Activated naive CD4-positive, alpha-beta T cell treated with Interleukin-2 at 50 U/mL for 16 hours (primary cell): ENCODE results near the gene CAMTA1.
"Not testable (repeated sequence)": the region's sequence is repeated elsewhere in the genome, so short reads cannot be mapped to it uniquely, and the experiment has no call there.

Experiments used
- DNase-seq: peaks from one replicate; pipeline ENCODE4 v3.0.0-alpha.2; 2020

CAMTA1 gene

DNA sequence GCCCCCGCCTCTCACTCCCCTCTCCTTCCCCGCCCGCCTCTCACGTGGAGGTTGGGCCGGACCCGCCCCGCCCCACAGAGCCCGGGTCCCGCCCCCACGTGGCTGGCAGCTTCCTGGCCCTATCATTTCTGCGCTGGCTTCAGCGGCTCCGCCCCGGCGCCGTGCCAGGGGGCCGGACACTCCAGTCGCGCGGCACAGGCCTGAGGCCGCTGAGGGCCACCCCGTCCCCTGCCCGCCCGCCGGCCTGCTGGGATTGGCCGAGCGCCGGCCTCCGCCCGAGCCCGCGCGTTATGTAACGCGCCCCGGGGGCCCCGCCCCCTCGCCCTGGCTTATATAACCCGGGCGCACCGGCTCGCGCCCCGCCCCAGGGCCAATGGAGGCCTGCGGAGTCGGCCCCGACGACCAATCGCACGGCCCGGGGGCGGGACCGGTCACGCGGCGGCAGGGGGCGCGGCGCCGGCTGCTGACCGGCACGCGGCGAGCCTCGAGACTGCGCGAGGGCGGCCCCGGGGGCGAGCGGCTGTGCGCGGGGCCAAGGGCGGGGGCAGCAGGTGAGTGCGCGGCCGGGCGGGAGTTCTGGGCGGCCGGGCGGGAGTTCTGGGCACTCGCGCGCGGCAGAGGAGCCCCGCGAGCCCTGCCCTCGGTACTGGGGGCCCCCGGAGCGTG, 998.7 kb downstream of the CAMTA1 start, which contains the start of gene PER3:
TSS of gene PER3 (plus strand) at position 466 of the 666 bp plus-strand sequence. CDS start 587 bp downstream, outside the sequence.
- DNase-seq, result peak; percentile 92

DNA sequence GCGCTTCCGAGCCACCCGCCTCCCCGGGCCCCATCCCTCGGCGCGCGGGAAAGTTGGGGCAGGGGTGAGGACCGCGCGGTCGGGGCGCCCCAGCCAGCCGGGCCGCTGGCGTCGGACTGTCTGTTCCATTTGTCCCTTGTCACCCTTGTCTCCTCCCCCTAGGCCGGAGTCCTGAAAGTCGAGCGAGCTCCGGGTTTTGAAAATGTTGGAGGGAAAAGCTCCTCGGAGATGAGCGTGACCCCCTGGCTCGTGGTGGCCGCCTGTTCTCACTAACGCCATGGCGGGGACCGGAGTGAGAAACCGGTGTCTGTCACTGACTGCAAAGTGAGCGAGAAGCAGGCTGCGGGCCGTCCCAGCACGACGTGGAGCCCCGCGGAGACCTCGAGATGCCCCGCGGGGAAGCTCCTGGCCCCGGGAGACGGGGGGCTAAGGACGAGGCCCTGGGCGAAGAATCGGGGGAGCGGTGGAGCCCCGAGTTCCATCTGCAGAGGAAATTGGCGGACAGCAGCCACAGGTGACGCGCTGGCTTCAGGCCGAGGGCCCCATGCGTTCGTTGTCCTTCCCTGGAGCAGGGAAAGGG, 999.3 kb downstream of the CAMTA1 start:
- DNase-seq, result no peak

DNA sequence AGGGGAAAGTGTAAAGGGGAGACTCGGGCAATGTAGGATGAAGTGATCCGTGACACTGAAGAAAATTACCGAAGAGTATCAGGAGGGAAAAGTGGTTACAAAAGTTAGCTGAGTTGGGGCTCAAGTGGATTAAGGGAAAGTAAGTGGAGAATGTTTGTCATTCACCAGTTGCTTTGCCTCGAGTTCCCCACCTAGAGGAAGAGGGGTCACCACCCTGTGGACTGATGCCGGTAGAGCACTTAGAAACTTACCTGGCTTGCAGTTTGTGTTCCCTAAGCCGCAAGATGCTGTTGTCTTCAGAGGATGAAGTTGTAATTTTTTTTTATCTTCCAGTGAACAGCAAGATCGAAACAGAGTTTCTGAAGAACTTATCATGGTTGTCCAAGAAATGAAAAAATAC, 999.9 kb downstream of the CAMTA1 start:
- no peak for DNase-seq

DNA sequence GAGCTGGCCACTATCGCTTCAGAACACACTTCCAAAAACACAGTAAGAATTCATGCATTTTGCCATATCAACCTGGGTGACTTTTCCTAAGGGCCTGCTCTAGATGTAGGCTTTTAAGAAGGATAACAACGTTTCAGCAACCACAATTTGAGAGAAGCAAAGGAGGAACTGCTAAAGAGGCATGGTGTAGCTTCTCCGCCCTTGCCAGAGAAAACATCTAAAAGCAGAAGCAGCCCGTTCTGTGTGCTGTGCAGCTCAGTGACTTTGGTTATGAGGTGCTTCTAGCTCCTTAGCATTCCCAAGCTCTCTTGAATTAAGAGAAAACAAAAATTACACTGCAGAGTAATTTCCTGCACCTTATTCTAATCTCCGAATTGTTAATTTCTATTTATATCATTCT, 1001.5 kb downstream of the CAMTA1 start:
- DNase-seq, result no peak

DNA sequence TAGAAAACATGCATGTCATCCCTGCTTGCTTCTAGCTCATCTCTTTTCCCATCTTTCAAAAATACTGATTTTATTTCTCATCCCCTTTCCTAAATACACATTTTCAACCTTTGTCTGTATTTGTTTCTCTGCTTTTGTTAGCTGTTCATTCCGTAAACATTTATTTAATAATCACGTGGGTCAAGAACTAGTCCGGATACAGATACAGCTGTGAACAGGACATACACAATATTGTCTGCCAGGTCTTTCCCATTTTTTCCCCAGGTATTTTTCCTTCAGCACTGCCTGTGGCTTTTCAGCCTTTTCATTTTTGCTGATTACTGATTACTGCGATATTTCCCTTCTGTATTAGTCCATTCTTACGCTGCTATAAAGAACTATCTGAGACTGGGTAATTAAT, 1004.6 kb downstream of the CAMTA1 start:
- no peak for DNase-seq

DNA sequence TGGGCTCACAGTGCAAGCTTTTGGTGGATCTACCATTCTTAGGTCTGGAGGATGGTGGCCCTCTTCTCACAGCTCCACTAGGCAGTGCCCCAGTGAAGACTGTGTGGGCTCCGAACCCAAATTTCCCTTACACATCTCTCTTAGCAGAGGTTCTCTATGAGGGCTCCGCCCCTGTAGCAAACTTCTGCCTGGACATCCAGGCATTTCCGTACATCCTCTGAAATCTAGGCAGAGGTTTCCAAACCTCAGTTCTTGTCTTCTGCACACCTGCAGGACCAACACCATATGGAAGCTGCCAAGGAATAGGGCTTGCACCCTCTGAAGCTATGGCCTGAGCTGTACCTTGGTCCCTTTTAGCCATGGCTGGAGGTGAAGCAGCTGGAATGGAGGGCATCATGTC, 1005.8 kb downstream of the CAMTA1 start:
- not testable (repeated sequence) for DNase-seq

DNA sequence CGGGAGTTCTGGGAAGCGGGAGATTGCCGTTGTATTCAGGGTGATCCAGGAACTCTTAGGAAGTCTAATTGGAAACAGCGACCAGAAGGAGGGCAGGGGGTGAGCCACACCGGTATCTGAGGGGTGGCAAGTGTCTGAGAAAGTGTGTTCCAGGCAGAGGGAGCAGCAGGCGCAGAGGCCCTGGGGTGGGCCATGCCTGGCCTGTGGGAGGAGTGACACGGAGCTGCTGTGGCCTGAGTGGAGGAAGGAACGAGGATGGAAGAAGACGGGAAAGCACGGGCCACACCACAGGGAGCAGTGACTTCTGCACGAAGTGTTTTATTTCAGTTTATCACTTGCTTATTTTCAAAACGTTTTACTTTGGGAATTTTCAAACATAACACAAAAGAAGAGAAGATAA, 1010.2 kb downstream of the CAMTA1 start:
- no peak for DNase-seq

DNA sequence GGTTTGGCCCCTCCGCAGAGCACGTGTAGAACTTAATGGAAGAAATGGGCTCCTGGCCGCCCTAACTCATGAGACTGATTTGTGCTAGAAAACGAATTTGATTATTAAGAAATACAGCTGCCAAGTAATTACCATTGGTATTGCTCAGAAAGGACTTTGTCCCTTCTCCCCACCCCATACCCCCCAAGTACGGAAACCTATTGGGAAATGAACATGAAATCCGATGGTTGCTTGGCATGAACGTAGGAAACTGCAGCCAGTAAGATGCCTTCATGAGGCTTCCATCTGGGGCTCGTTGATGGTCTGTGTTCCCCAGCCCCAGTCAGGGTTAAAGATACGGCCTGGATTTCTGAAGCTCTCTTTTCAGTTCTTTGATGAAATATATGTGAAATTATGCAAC, 1020.2 kb downstream of the CAMTA1 start:
- no peak for DNase-seq

DNA sequence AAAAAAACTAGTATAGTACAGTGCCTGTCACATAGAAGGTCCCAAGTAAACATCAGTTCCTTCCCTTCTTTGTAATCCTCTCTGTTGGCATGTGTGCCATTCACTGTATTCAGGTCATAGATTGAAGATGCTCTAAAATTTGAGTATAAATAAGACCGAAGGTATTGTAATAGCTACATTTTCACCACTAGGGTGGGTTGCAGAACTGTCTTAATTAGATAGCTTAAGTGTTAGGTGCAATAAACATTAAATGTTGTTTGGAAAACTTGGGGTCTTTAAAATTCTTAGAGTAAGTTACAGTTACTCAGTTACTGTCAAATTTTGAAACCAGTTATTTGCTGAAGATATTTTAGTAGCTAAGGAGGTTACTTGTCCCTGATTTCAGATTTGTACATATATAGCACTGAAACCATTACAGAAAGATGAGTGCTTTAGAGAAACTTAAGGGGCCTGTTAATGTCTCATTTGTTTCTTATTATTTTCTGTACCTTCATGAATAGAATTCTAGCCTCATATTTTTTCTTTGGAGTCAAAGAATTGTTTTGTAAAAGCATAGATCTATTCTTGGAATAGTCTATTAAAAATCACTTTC, 1023.1 kb downstream of the CAMTA1 start:
- DNase-seq, result no peak

DNA sequence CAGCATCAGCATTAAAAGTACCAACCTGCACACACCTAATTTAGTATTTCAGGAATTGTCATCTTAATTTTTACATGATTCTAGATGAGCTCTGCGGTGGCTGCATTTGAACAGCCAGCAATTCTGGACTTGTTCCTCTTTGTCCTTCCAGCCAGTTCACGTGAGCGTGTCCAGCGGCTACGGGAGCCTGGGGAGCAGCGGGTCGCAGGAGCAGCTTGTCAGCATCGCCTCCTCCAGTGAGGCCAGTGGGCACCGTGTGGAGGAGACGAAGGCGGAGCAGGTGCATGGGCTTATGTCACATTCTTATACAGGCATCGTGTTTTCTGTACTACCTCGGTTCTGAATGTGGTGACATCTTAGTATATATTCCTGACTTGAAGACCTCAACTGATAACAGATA, 1024.5 kb downstream of the CAMTA1 start:
- no peak for DNase-seq

DNA sequence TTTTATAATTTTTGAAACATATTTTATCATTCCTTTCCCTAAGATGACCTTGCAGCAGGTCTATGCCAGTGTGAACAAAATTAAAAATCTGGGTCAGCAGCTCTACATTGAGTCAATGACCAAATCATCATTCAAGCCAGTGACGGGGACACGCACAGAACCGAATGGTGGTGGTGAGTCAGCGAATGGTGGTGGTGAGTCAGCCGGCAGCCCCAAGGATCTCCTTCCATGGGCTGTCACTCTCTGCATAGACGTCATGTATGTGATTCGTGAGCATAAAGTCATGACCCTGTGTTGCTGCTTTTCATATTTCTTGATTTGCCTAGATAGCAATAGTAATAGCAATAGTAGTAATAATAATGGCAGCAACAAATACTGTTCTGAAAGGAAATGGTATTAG, 1025.1 kb downstream of the CAMTA1 start:
- peak; percentile 46 for DNase-seq

DNA sequence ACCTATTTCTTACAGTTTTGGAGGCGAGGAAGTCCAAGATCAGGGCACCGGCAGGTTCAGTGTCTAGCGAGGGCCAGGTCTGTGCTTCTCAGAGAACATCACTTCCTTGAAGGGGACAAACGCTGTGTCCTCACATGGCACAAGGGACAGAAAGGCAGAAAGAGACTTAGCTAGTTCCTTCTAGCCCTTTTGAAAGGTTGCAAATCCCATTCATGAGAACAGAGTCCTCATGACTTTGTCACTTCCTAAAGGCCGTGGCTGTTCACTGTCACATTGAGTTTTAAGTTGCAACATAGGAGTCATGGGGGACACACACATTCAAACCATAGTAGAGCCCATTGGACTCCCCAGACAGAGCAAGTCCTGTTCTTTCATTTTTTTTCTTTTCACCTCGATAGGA, 1026.2 kb downstream of the CAMTA1 start:
- no peak for DNase-seq

DNA sequence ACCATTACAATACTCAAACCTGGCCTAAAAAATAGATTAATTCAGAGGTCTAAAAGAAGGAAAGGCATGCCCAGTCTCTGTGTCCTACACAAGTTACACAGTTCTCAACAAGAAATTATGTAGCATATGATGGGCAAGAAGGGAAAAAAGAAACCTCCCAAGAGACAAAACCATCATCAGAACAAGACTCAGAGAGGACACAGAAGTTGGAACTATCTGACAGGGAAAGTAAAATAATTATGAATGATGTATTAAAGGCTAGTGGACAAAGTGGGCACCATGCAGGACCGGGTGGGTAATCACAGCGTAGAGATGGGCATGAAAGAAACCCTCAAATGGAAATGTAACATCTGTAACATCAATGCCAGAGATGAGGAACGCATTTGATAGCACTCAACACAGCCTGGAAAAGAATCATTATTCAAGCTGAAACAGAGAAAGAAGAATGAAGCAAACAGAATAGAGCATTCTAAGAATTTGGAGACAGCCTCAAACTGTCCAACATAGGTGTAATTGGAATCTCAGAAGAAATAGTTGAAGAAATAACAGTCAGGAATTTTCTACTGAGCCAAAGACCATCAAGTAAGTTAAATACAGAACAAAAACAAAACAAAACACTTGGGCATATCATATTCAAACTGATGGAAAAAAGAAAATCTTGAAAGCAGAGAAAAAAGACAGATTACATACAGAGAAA, 1028.6 kb downstream of the CAMTA1 start:
- no peak for DNase-seq
